NCI-H1930 (cell line): ENCODE data around the gene MCC.

ENCODE experiments used
- DNase-seq, 2 experiments: peaks; one replicate each; lab custom pipeline; 2025; lab: John Stamatoyannopoulos, UW

MCC gene

DNA sequence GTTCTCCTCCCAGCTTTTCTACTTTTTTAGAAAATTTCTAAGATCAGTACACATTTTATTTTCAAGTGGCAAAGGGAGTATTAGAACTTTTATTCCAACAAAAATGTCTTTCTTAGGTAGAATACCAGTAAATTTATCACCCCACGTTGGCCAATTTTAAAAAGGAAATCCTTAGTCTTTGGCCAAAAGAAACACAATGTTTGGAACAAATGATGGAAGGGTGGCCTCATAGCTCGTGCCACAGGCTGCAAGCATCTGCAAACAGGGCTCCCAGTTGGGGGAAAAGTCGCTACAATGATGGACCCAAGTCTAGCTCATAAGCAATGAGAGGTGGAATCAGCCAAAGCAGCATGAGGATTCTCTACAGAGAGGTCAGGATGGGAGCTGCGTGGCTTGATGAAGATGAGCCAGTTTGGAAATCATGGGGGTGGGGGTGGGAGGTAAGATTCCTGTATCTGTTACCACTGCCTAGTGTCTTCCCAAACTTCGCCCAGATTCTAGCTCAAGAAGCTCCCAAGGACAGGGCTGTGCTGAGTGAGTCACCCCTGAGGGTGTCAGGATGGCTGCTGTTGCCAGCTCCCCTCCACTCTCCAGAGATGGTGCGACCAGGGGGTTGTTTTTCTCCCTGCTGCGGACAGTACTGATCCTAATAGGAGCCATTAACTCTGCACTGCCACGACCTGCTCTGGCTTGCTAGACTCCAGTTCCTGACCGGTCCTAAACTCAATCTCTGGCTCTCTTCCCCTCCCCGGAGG, 436.0 kb downstream of the MCC start:
- no peak for DNase-seq

DNA sequence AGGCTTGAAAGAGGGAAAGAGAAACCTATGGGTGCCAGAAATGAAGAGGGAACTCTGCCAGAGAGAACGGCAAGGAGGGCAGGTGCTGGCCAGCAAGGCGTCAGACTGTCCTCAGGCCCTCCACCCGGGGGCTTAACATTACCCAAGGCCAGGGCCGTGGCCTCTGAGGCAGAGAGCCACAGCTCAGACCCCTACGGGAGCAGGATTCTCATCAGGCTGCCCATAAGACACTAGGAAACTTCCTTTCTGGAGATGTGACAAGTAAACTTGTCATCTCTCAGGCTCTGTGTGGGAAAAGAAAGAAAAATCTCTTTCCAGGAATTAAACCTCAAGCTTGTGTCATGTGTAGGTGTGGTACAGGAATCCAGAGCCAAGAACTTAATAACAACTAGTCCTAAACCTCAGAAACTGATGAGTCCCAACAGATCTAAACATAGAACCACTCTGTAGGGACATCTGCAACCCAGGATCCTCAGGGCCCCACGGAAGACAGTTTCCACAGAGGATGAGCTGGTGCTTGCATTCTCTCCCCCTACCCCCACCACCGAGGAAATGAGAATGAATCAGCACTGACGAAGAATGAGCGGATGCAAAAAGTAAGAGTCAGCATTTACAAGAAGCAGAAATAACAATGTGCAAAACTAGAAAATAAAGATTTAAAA, 437.4 kb downstream of the MCC start:
- no peak for DNase-seq

DNA sequence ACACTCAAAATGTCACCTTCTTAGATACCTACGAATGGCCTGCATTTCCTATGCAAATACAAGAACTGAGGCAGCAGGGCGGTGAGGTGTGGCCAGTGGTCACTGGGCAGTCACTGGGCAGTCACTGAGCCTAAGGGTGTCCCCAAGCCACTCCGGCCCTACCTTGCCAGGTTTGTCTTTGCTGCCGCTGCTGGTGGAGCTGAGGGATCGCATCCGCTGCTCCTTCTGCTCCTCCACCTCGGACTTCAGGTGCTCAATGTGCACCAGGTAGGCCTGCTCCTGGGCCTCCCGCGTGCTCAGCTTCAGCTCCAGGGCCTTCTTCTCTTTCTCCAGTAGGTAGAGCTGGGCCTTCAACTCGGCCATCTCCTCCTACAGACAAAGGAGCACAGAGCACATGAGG, 439.3 kb downstream of the MCC start:
- DNase-seq, result no peak

DNA sequence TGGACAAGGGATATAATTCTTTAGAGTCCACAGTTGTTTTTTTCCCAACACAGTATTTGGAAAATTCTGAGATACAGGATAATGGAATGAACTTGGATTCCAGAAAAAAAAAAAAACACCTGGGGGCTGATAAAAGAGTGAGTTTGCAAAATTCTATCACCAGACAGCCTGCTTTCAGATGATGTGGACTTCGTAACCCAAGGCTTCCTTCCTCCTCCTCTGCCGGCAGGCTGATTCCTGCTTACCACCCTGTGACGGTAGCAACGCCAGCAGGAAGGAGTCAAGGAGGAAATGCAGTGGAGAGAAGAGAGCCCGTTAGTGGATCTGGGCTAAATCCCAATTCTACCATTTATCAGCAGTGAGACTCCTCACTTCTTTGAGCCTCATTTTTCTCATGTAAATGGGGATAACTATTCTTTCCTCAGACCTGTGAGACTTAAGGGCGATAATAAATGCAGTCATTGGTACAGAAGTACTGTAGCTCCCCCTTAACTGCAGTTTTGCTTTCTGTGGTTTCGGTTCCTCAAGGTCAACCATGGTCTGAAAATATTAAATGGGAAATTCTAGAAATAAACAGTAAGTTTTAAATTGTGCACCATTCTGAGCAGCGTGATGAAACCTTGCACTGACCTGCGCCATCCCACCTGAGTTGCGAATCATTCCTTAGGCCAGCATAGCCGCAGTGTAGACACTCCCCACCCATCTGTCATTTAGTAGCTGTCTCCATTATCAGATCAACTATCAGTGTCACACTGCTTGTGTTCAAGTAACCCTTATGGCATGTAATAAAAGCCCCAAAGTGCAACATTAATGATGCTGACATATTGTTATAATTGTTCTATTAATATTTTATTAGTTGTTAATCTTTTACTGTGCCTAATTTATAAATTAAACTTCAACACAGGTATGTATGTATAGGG, 440.3 kb downstream of the MCC start:
- no peak for DNase-seq

DNA sequence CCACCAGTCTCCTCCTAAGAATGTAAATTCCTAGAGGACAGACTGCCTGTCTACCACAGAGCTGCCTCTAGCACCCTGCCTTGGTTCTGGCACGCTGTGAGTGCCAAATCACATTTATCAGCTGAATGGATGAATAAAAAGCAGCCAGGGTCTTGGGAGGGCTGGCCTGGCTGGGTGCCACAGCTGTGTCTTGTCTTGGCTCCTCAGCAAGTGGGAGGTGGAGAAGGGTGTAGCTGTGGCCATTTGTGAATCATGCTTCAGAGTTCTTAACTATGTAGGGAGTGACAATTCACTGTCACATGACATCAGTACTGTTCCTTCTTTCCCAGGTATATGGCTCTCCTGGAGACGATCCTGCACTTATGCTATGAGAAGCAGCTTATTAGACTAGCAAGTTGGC, 441.0 kb downstream of the MCC start:
- no peak for DNase-seq

DNA sequence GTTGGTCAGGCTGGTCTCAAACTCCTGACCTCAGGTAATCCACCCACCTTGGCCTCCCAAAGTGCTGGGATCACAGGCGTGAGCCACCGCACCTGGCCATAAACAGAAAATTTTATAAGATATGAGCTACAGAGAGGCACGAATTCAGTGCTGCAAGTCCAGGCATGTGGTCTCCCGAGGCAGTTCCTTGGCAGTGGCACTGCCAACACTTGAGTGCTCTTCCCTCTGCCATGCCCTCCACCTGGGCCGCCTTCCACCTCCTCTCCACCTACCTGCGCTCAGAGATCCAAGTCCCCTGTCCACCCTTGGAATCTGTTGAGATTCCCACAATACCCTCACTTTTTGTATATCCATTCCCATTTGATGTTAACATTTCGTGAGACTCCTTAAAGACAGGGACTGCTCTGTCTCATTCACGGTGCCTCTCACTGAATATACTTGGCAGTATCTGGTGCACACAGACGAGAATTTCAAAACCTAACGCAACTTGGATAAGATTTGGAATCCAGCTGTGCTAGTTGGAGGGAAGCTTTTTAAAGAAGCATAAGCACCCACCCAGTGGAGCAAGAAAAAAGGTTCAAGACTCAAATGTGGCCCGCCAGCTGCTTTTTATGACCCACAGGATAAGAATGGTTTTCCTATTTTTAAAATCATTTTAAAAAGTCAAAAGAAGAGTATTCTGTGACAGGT, 443.3 kb downstream of the MCC start:
- DNase-seq, result no peak

DNA sequence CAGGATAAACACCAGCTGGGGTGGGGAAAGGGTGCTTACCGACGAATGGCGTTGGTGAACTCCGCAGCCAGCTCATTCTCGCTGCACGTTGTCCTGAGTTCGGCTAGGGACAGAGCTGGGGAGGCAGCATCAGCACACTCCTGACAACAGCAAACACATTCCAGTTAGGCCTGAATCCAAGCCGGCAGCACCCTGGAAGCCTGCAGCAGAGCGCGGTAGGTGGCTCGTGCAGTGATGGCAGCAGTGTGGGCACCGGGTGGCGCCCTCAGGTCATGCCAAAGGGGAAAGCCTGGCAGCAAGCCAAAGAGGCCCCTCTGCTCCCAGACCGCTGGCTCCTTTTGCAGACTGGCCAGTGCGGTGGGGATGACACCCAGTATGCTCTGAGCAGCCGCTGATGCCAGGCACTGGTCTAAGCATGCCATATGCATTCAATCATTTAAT, 444.7 kb downstream of the MCC start:
- no peak for DNase-seq

DNA sequence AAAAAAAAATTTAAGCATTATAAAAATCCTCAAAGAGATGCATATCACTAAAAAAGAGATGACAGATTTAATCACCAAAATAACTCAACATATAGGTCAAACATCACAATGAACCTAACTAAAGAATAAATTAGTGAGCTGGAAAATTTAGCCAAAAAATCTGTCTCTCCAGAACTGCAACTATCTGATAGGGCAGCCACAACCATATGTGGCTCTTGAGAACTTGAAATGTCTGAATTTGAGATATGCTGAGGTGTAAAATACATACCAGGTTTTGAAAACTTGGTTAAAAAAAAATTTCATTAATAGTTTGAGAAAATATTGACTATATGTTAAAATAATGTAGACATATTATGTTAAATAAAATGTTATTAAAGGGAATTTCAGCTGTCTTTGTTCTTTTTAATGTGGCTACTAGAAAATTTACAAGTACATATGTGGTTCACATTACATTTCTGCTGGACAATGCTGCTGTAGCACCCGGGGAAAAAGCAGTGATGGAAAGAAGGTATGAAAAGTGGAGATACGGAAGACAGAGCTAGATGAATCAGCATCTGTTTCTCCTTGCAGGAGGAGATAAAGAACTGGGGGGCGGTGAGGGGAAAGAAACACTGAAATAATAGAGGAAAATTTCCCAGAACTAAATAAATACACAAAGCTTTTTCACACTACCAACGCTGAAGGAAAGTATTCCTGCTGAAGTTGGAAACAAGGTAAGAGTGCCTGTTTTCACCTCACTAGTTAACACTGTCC, 445.6 kb downstream of the MCC start:
- DNase-seq, result no peak

DNA sequence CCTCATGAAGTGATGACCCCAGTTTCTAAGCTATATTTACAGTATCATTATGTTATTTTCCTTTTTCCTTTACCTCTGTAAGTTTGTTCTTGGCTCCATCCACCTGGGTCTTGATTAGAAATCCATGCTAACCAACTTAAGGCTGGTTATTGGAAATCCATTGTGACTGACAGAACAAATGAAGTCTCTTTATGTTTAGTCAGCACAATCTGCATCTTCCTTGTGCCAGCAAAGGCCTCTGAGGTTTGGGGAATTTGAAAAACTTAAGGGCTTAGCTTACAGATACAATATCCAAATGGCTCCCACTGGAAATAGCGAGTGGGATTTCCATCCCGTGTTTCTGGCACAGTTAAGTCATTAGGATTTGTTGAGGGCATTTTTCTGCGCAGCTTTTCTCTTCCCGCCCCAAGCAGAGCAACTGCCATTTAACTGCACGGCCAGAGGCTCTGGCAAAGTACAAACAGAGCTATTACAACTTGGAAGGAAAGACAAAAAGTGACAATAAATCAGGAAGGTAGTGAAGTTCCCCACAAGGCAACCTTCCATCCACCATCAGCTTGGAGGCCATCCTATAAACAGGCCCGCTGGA, 447.5 kb downstream of the MCC start:
- DNase-seq, result no peak

DNA sequence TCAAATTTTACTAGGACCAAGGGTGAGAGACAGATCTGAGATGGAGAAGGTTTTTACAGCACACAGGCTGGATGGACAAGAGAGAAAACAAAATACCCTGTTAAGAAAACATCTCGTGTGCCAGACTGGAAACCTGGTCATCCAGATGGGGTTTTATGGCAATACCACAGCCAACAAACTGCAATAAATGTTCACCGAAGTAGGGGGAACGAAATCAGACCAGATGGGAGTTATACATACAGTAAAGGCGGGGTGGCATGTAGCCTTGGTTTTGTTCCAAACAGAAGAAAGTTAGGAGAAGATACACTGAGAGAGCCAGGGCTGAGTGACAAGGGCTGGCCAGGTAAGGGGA, 448.3 kb downstream of the MCC start:
- DNase-seq, result no peak

DNA sequence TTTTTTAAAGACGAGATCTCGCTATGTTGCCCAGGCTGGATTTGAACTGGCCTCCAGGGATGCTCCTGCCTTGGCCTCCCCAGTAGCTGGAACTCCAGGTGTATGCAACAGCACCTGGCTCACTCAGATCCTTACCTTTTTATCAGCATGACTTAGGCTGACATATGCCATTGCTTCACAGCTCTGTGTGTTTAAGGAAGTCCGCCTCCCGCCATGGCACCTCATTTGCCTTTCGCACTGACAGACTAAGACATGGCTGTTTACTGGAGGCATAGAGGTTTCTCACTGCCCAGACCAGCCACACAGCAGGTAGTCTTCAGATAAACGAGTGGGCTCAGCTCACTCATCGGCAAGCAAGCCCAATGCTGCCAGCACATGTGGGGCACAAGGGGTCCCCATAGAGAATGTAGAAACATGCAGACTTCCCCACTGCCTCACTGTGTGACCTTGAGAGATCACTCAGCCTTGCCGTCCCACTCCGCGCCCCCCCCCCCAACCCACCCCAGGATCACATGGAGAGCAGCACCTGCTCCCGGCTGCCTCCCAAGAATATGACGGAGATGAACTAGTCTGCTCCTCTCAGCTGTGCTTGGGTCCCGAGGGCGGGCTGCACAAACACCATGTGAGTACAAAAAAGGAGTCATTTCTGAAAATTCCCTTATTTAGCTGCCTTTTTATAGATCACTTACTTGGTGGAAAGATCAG, 448.9 kb downstream of the MCC start:
- no peak for DNase-seq

DNA sequence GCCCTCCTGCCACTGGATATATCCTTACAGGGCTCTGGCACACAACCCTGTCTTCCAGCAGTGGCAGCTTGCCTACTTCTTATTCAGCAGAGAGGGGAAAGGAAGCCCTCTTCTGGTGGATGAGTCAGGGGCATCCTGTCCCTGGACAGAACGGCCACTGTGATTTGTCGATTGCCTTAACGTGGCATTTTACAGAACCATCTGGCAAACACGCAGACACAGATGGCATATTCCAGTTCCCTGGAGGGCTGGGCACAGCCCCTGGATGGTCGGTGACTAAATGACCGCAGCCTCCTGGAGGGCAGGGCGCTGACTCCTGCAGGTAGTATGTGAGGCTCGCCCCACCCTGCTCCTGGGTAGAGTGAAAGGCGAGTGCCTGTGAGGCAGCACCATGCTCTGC, 449.5 kb downstream of the MCC start:
- no peak for DNase-seq

DNA sequence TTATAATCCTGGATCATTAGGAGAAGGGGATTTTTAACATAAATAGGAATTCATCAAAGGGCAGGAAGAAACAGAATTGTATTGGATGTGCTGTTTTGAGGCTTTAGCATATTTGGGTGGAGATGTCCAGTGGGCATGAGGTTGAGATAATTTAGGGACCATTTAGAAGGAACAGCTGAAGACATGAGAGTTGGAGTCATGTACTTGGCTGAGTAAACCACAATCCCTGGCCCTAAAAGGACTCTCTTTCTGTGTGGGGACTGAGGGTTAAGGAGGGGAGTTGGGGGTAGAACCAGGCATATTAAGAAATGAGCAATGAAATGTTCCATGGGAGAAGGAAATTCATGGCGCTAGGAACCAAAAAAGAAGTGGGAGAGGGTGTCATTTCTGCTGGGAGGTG, 450.1 kb downstream of the MCC start:
- no peak for DNase-seq

DNA sequence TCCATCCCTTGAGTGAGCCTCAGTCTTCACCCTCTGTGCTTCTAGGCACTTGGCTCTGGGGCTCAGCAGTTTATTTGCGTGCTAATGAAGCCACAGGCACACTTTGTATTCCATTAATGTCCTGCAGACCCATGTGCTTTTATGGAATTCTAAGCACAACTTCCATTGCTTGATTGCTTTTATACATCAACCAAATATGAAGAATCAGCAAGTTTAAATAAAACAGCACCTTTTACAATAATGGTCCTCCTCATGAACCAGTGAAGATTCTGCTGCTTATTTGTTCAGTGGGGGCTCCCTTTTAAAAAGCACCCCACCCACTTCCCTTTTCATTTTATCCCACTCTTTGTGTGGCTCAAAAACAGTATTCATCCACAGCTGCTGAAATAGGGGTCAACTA, 451.4 kb downstream of the MCC start:
- DNase-seq, result no peak

DNA sequence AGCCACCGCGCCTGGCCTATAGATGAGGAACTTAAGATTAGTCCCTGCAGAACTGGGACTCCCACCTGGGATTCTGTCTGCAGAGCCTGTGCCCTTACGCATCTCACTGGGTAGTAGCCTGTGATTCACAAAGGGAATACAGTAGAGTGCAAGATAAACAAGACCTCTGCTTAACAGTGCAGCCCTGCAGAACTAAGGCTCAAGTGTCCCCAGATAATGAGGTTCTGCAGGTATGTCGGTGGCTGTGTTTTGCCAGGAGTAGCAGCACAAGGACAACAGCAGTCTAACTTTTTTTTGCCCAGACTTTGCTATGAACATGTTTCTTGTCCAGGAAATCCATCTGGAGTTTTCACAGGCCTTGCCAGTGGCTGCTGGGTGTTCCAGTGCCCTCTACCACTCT, 451.9 kb downstream of the MCC start:
- no peak for DNase-seq

DNA sequence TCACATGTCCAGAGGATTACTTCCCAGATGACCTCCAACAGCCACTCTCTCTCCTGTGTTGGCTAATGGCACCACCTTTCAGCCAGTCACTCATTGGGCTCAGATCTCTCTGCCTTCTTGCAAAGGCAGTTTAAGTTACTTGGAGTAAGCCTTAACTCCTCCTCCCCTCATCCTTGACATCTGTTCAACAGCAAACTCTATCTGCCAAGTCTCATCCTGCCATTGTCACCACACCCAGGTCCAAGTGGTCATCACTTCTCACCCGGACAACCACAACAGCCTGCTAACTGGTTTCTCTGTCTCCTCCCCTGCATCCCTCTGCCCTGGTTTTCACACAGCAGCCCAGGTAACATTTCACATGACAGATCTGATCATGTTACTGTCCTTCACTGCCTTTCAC, 453.2 kb downstream of the MCC start:
- DNase-seq, result no peak

DNA sequence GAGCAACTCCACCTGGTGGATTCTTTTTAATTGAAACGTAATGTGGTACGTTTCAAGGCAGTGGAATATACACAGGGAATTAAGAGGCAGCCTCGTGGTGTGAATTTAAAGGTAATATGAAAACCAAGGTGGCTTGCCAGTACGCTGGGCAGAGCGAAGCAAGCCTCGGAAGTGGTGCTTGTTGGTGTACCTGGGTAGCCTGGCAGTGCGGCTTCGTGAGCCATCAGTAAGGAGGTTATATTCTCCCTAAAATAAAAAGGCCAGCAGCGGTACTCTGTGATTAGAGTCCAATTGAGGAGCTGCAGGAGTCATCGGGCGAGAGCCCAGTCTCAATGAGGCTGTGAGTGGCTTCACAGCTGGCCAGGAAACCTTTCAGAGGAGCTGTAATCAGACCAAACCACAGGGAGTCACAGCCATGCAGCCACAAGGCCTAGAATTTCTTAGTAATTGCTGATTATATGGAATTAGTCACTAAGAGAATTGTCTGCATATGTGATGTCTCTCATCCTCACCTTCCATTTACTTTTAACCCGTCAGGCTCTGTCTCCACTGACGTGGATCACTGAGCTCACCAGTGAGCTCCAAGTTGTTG, 454.0 kb downstream of the MCC start:
- no peak for DNase-seq

DNA sequence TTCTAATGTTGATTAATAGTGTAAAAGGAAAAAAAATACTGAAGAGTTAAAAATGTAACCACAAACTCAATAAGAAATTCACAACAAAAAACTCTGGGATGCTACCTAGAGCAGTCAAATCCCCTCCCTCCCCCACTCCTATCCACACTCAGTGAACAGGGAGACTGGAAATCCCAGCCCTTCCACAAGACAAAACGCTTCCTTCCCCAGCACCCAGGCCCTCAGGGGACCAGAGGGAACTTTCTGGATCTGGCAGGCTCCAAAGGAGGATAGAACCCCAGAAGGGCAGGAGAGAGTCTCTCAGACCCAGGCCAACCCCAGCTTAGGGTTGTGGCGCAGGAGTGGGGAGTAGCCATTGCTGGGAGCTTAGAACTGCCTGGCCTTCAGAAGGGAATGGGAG, 456.7 kb downstream of the MCC start:
- DNase-seq, result no peak

DNA sequence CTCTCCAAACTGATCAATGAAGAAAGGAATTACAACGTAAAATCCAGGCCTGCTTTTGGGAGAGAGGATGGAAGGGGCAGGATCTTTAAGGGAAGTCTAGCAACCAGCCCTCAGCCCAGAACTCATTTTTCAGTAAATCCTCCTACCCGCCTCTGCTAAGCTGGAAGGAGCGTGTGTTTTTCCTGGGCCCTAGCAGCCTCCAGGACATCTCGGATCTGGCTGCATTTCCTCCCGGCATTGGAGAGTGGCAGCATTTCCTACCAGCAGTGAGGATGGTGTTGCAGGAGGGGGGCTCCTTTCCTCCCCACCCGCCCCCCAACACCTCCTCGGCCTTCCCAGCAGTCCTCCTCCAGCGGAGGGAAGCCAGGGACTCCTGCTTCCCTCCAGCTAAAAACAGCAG, 457.1 kb downstream of the MCC start:
- no peak for DNase-seq

DNA sequence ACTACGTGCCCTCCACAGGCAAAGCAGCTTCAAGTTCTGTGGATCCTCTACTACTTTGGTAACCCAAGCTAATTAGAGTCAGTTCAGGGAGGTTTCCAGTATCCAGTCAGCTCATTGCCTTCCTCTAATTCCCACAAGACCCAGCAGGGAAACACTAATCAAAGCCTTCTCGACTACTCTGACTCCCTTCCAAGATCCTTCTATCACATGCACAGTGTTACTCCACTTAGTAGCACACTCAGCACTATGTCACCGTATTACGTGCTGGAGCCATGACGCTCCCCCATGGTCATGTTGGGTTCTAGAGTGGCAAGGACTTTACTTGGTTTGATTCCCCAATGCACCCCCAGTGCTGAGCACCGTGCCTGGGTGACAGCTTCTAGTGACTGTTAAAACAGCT, 458.6 kb downstream of the MCC start:
- no peak for DNase-seq
